ENCODE measurements around the gene NBEAL2. TPM values are rescaled to one million over a fixed set of nuclear protein-coding genes. Genes with fewer than 3 reads are reported as not detected.

NBEAL2 gene
- total and polyA plus RNA-seq, 2 of the 4 experiments (the other 2 are of a cell fraction): 2.2 to 12.5 TPM

DNA sequence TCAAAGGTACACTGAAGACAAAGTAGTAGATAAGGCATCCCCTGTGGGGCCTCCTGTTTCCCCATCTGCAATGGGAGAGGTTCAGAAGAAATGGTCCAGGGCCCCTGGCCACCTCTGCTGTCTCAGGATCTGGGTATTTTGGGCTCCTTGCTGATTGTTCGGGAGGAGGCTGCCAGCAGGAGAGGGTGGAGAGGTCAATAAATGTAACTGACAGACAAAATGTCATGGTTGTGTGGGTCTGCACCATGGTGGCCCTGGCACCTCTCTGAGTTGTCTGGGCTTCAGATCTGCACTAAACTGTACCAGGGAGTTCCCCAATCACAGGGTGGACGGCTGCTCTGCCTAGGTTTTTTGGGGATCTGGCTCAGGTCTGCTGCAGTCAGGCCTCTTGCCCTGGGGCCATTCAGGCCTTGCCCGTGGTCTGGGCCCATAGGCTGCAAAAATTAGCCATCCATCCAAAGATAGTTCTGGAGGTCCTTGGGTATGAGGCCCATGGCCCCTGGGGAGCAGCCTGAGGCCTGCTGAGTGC is 7.4 kb downstream of the NBEAL2 start:
- H3K27me3 ChIP-seq (ENCODE audit: control insufficient read depth, insufficient read depth, low read length): no peaks in the 10 kb centered on the region
- CTCF ChIA-PET: no interaction called here
- WGBS, 2 experiments (ENCODE audit: extremely low coverage in 2 of 2, insufficient read length in 1 of 2): 100% methylated on average over 1 of the region's 3 CpGs; no CpG with 5 or more reads in 1 of the 2 experiments
- H3K56ac ChIP-seq (ENCODE audit: extremely low read depth, insufficient read depth, low read length): no peak overlapping the region
- dilution Hi-C loops (cut with HindIII; ENCODE audit: low sequenced_read_pairs, unreplicated experiment) (no loop called here), in situ Hi-C loops (cut with MboI; ENCODE audit: low sequenced_read_pairs) (no loop called here), intact Hi-C loops (cut with micrococcal nuclease) (no loop called here)
- no peak overlapping the region for H2BK120ac ChIP-seq (ENCODE audit: low read depth, low read length)
- no peaks in the 10 kb centered on the region for H4K20me1 ChIP-seq (ENCODE audit: insufficient read depth, low read length)
- BruUV-seq (replicated peaks): no TSS peak
- no peak overlapping the region for H3K9ac ChIP-seq (ENCODE audit: low read depth, low read length)
- no peak overlapping the region for H2BK15ac ChIP-seq (ENCODE audit: low read depth, low read length)
- POLR2A ChIA-PET (ENCODE audit: unreplicated experiment): no interaction called here
- TF ChIP-seq, protein P1, sequence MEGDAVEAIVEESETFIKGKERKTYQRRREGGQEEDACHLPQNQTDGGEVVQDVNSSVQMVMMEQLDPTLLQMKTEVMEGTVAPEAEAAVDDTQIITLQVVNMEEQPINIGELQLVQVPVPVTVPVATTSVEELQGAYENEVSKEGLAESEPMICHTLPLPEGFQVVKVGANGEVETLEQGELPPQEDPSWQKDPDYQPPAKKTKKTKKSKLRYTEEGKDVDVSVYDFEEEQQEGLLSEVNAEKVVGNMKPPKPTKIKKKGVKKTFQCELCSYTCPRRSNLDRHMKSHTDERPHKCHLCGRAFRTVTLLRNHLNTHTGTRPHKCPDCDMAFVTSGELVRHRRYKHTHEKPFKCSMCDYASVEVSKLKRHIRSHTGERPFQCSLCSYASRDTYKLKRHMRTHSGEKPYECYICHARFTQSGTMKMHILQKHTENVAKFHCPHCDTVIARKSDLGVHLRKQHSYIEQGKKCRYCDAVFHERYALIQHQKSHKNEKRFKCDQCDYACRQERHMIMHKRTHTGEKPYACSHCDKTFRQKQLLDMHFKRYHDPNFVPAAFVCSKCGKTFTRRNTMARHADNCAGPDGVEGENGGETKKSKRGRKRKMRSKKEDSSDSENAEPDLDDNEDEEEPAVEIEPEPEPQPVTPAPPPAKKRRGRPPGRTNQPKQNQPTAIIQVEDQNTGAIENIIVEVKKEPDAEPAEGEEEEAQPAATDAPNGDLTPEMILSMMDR (conservative IDR thresholded peaks at IDR 0.05; ENCODE audit: low read depth, low read length): no peak
- no peak for TF ChIP-seq CHD1 (IDR thresholded peaks at IDR 0.05; ENCODE audit: low read depth, low read length)
- no peak for TF ChIP-seq RAD21 (IDR thresholded peaks at IDR 0.05; ENCODE audit: low read length)
- no peak for TF ChIP-seq MAZ (IDR thresholded peaks at IDR 0.05; ENCODE audit: borderline replicate concordance, low read depth, low read length)
- TF ChIP-seq RCOR1 (IDR thresholded peaks at IDR 0.05; ENCODE audit: insufficient replicate concordance, low read length): no peak
- no peak for TF ChIP-seq BHLHE40 (IDR thresholded peaks at IDR 0.05; ENCODE audit: low read depth, low read length)
- no peak for TF ChIP-seq FOS (IDR thresholded peaks at IDR 0.05; ENCODE audit: low read depth, low read length)
- TF ChIP-seq POLR2A (IDR thresholded peaks at IDR 0.05; ENCODE audit: low read depth, low read length): no peak
- TF ChIP-seq CEBPB (IDR thresholded peaks at IDR 0.05; ENCODE audit: low read depth, low read length): no peak
- no peak for TF ChIP-seq RFX5 (IDR thresholded peaks at IDR 0.05; ENCODE audit: low read depth, low read length)
- no peak for TF ChIP-seq MAFK (IDR thresholded peaks at IDR 0.05; ENCODE audit: low read depth, low read length)
- TF ChIP-seq MXI1 (IDR thresholded peaks at IDR 0.05; ENCODE audit: borderline replicate concordance, low read depth, low read length): no peak
- TF ChIP-seq NFE2L2 (IDR thresholded peaks at IDR 0.05; ENCODE audit: low read depth, low read length): no peak
- no peak for TF ChIP-seq SMC3 (IDR thresholded peaks at IDR 0.05; ENCODE audit: low read depth, low read length)
- TF ChIP-seq USF2 (IDR thresholded peaks at IDR 0.05; ENCODE audit: low read depth, low read length): no peak
- TF ChIP-seq, protein P2, sequence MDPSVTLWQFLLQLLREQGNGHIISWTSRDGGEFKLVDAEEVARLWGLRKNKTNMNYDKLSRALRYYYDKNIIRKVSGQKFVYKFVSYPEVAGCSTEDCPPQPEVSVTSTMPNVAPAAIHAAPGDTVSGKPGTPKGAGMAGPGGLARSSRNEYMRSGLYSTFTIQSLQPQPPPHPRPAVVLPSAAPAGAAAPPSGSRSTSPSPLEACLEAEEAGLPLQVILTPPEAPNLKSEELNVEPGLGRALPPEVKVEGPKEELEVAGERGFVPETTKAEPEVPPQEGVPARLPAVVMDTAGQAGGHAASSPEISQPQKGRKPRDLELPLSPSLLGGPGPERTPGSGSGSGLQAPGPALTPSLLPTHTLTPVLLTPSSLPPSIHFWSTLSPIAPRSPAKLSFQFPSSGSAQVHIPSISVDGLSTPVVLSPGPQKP (IDR thresholded peaks at IDR 0.05; ENCODE audit: borderline replicate concordance, low read depth, low read length): no peak
- H3K4me3 ChIP-seq (ENCODE audit: insufficient read depth, low read depth, low read length): no peak overlapping the region
- ATAC-seq (ENCODE audit: low read depth): no peak
- H3K23ac ChIP-seq (ENCODE audit: low read depth, low read length): no peak overlapping the region
- no peak overlapping the region for H3K27ac ChIP-seq (ENCODE audit: insufficient read depth, low read length)
- no peak overlapping the region for H3K4me2 ChIP-seq (ENCODE audit: low read depth, low read length)
- H3K14ac ChIP-seq (replicated peaks; ENCODE audit: low read depth, low read length): no peak overlapping the region
- H3K4me1 ChIP-seq (ENCODE audit: control insufficient read depth, insufficient read depth, low read length): no peaks in the 10 kb centered on the region
- no peak overlapping the region for H4K8ac ChIP-seq (ENCODE audit: low read depth in 2 of 2, low read length in 2 of 2)
- no peaks in the 10 kb centered on the region; the same call in 1 of the 2 replicates for H3K36me3 ChIP-seq (ENCODE audit: control insufficient read depth, insufficient read depth, low read length)
- H2AK9ac ChIP-seq (replicated peaks; ENCODE audit: low read depth, low read length, poor library complexity): no peak overlapping the region
- H3K18ac ChIP-seq (ENCODE audit: low read depth, low read length): no peak overlapping the region
- H3K9me1 ChIP-seq (ENCODE audit: insufficient read depth, low read length): peaks cover 5% of the 10 kb centered on the region
- no peak overlapping the region for H2BK5ac ChIP-seq (ENCODE audit: low read depth, low read length, poor library complexity, severe bottlenecking)
- no peaks in the 10 kb centered on the region for H3K79me1 ChIP-seq (ENCODE audit: low read depth in 1 of 2, low read length in 2 of 2)
- H3K4ac ChIP-seq (ENCODE audit: low read depth, low read length): no peak overlapping the region
- H3K9me3 ChIP-seq (ENCODE audit: control insufficient read depth, insufficient read depth, low read length): no peaks in the 10 kb centered on the region
- DNase-seq: no peak
- no peak overlapping the region for H2BK20ac ChIP-seq (ENCODE audit: low read depth, low read length)
- H2AK5ac ChIP-seq (ENCODE audit: low read depth, low read length): no peak overlapping the region
- H4K5ac ChIP-seq (ENCODE audit: low read depth, low read length): no peak overlapping the region
- no peak overlapping the region for H2AFZ ChIP-seq (replicated peaks; ENCODE audit: low read length, poor library complexity)
- H4K91ac ChIP-seq (ENCODE audit: insufficient read depth, low read depth, low read length): no peak overlapping the region
